Hindlimb muscle (tissue), 1 donor: ENCODE results near the gene GAS2L3. TPM values are rescaled to one million over a fixed set of nuclear protein-coding genes. Genes with fewer than 3 reads are reported as not detected.

Experiments used
- DNase-seq: peaks from one replicate; pipeline ENCODE4 v3.0.0-alpha.2; 2013
- polyA plus RNA-seq: library from polyadenylated mRNA; unstranded; fragments of 120-200 nt; gene quantifications from one replicate; pipeline ENCODE4 v1.2.1, GENCODE V29; 2013; ENCODE audit not compliant: insufficient read length

Gene GAS2L3
- polyA plus RNA-seq, 1 donor: 16.6 TPM

- no peak for DNase-seq
Measured at GRCh38 chr12:100661300-100661951, 87.9 kb downstream of the GAS2L3 start.

- DNase-seq: no peak
Measured at GRCh38 chr12:100666588-100666987, 93.1 kb downstream of the GAS2L3 start.

- DNase-seq: peak; percentile 22
Measured at GRCh38 chr12:100668945-100669536, 95.6 kb downstream of the GAS2L3 start.

GRCh38 chr12:100669922-100670321, 96.4 kb downstream of the GAS2L3 start:
- no peak for DNase-seq

GRCh38 chr12:100671396-100672074, 98.1 kb downstream of the GAS2L3 start:
- DNase-seq: no peak

- no peak for DNase-seq
Measured at GRCh38 chr12:100672075-100672592, 98.7 kb downstream of the GAS2L3 start.

- no peak for DNase-seq
Measured at GRCh38 chr12:100674036-100674888, 100.8 kb downstream of the GAS2L3 start.

Other genes starting within 250 kb of the GAS2L3 start
- gene SLC17A8, start 216.6 kb upstream of the GAS2L3 start, polyA plus RNA-seq: 0.19 TPM
- gene NR1H4, start 99.8 kb upstream of the GAS2L3 start, polyA plus RNA-seq: not detected
- 0.80 TPM for gene ANO4, start 221.1 kb downstream of the GAS2L3 start, polyA plus RNA-seq